DND-41 (cell line): Measurements from ENCODE around the gene NID2.

Experiments
- ATAC-seq: fragments of 200-7000 bp; cut with Tn5 transposase; 3 replicates; pipeline ENCODE4 v1.9.1; 2021; ENCODE audit warnings: low read depth; ENCODE audit not compliant: insufficient read depth
- DNase-seq: peaks from one replicate; pipeline ENCODE4 v3.0.0-alpha.2; 2020
- H2AFZ ChIP-seq: 2 replicates; pipeline ENCODE4 v1.6.0; 2012; ENCODE audit warnings: low read depth, low read length
- H3K27ac ChIP-seq: 2 replicates; pipeline ENCODE4 v1.5.1; 2012; ENCODE audit warnings: low read length, inconsistent platforms
- H3K27me3 ChIP-seq: fragments of 200-600 bp; sonication (generic); 2 replicates; pipeline ENCODE4 v1.6.0; 2012; ENCODE audit warnings: low read length, mild to moderate bottlenecking, inconsistent platforms; ENCODE audit not compliant: insufficient read depth, poor library complexity
- H3K36me3 ChIP-seq: 2 replicates; pipeline ENCODE4 v1.5.1; 2012; ENCODE audit warnings: low read length, inconsistent platforms; ENCODE audit not compliant: insufficient read depth
- H3K4me1 ChIP-seq: 2 replicates; pipeline ENCODE4 v1.5.1; 2012; ENCODE audit warnings: mild to moderate bottlenecking, low read length; ENCODE audit not compliant: insufficient read depth
- H3K4me2 ChIP-seq: 2 replicates; pipeline ENCODE4 v1.6.0; 2012; ENCODE audit warnings: mild to moderate bottlenecking, moderate library complexity, low read length, inconsistent platforms; ENCODE audit not compliant: insufficient read depth
- H3K4me3 ChIP-seq, 2 experiments: fragments of 200-600 bp in 1 of 2; shearing (Covaris generic) in 1 of 2; 2 replicates each; pipeline ENCODE4 v1.5.1; 2012 to 2016; ENCODE audit warnings: inconsistent platforms in 2 of 2, low read length in 2 of 2, mild to moderate bottlenecking in 2 of 2, low read depth in 1 of 2, moderate library complexity in 1 of 2
- H3K79me2 ChIP-seq: 2 replicates; pipeline ENCODE4 v1.6.0; 2012; ENCODE audit warnings: low read length, inconsistent platforms; ENCODE audit not compliant: insufficient read depth
- H3K9ac ChIP-seq: 2 replicates; pipeline ENCODE4 v1.6.0; 2012; ENCODE audit warnings: low read depth, mild to moderate bottlenecking, inconsistent platforms, low read length, moderate library complexity
- H3K9me3 ChIP-seq: 2 replicates; pipeline ENCODE4 v1.5.1; 2012; ENCODE audit warnings: low read length, moderate library complexity, mild to moderate bottlenecking, inconsistent platforms; ENCODE audit not compliant: insufficient read depth, severe bottlenecking
- H4K20me1 ChIP-seq: 2 replicates; pipeline ENCODE4 v1.6.0; 2012; ENCODE audit warnings: low read length; ENCODE audit not compliant: insufficient read depth
- CTCF ChIP-seq: IDR thresholded peaks from 2 replicates; pipeline ENCODE4 v1.5.1; 2012; ENCODE audit warnings: borderline replicate concordance, low read length, moderate library complexity, mild to moderate bottlenecking; ENCODE audit not compliant: poor library complexity, severe bottlenecking; ENCODE audit errors: extremely low read depth
- EZH2 ChIP-seq: IDR thresholded peaks from 3 replicates; pipeline ENCODE4 v1.6.1; 2012; ENCODE audit warnings: borderline replicate concordance, low read depth, mild to moderate bottlenecking, moderate library complexity, low read length, inconsistent platforms; ENCODE audit not compliant: severe bottlenecking

The NID2 gene

GRCh38 chr14:52071675-52072074 is 2.8 kb upstream of the NID2 start:
- no peak overlapping the region for H3K9ac ChIP-seq
- ATAC-seq: no peak
- H2AFZ ChIP-seq: no peak overlapping the region
- no peak overlapping the region for H3K4me2 ChIP-seq
- DNase-seq: no peak
- H3K4me1 ChIP-seq: peaks cover 10% of the 10 kb centered on the region
- TF ChIP-seq CTCF: no peak
- no peak for TF ChIP-seq EZH2
- no peaks in the 10 kb centered on the region for H4K20me1 ChIP-seq
- no peaks in the 10 kb centered on the region for H3K36me3 ChIP-seq
- H3K79me2 ChIP-seq: no peaks in the 10 kb centered on the region
- H3K27ac ChIP-seq: no peak overlapping the region
- no peak overlapping the region for H3K4me3 ChIP-seq
- no peaks in the 10 kb centered on the region for H3K27me3 ChIP-seq
- no peaks in the 10 kb centered on the region for H3K9me3 ChIP-seq

DNA sequence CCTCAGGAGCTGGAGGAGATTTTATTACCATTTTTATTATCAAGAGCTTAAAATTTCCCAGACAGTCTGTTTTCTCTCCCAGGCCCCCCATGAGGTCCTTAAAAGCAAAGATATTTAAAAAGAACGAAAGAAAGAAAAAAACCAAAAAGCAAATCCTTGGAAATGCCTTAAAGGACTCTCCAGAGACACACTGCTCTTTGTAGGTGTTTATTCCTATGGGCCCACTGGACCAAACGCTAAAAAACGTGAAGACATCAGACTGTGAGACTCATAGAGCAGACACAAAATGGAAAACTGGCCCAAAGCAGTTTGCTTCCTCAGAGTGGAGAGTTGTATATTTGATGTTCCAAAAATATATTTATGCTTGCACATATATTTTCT is 1.2 kb upstream of the NID2 start:
- no peak overlapping the region for H3K27ac ChIP-seq
- DNase-seq (no peak), ATAC-seq (no peak)
- H3K36me3 ChIP-seq: no peaks in the 10 kb centered on the region
- no peak for TF ChIP-seq CTCF
- TF ChIP-seq EZH2: no peak
- peaks cover 10% of the 10 kb centered on the region for H3K4me1 ChIP-seq
- H3K4me2 ChIP-seq: no peak overlapping the region
- H3K4me3 ChIP-seq: no peak overlapping the region
- H3K9me3 ChIP-seq: no peaks in the 10 kb centered on the region
- H3K27me3 ChIP-seq: no peaks in the 10 kb centered on the region
- no peaks in the 10 kb centered on the region for H4K20me1 ChIP-seq
- no peak overlapping the region for H2AFZ ChIP-seq
- H3K9ac ChIP-seq: no peak overlapping the region
- no peaks in the 10 kb centered on the region for H3K79me2 ChIP-seq

- H3K79me2 ChIP-seq: no peaks in the 10 kb centered on the region
- no peak for TF ChIP-seq CTCF
- TF ChIP-seq EZH2: no peak
- H3K36me3 ChIP-seq: no peaks in the 10 kb centered on the region
- no peak overlapping the region for H3K4me2 ChIP-seq
- no peak overlapping the region for H3K9ac ChIP-seq
- DNase-seq: no peak
- H3K4me3 ChIP-seq: no peak overlapping the region
- no peak overlapping the region for H2AFZ ChIP-seq
- no peaks in the 10 kb centered on the region for H4K20me1 ChIP-seq
- H3K27me3 ChIP-seq: no peaks in the 10 kb centered on the region
- H3K9me3 ChIP-seq: no peaks in the 10 kb centered on the region
- no peak for ATAC-seq
- H3K27ac ChIP-seq: no peak overlapping the region
- H3K4me1 ChIP-seq: peaks cover 10% of the 10 kb centered on the region
These were observed 620 bp upstream of the NID2 start for GRCh38 chr14:52069307-52070050.
